GM12874 (cell line): ENCODE data around the gene NTN1.

Experiments
- TF ChIP-seq, protein P1 (sequence below): IDR thresholded peaks from 2 replicates; pipeline ENCODE4 v1.5.1; 2011; ENCODE audit warnings: low read depth, mild to moderate bottlenecking, control low read depth, low read length, moderate library complexity; ENCODE audit not compliant: insufficient read depth

Gene NTN1

DNA sequence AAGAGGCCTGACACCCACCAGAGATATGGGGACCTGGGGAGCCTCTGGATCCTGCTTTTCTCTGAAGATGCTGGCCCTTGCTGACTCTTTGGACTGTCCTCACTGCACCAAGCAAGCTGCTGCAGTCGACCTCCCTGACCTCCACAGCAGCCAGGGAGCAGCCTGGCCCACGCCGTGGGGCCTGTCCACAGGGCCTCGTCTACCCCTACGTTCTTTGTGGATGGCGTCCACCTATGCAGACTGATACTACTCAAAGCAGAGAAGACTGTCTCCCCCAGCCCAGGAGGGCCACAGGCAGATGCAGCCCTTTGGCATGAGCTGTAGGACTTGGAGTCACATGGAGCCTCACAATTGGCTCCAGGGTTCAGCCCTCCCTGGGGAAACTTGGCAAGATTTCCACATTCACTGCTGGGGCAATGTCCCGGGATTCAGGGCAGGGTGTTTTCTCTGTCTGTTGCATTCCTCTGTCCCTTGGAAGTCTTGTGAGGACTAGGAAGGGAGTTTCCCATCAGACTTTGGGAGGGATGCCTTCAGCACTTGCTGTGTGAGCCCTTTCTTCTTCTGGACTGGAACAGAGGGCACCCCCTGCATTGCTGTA lies 152.2 kb downstream of the NTN1 start:
- TF ChIP-seq, protein P1, sequence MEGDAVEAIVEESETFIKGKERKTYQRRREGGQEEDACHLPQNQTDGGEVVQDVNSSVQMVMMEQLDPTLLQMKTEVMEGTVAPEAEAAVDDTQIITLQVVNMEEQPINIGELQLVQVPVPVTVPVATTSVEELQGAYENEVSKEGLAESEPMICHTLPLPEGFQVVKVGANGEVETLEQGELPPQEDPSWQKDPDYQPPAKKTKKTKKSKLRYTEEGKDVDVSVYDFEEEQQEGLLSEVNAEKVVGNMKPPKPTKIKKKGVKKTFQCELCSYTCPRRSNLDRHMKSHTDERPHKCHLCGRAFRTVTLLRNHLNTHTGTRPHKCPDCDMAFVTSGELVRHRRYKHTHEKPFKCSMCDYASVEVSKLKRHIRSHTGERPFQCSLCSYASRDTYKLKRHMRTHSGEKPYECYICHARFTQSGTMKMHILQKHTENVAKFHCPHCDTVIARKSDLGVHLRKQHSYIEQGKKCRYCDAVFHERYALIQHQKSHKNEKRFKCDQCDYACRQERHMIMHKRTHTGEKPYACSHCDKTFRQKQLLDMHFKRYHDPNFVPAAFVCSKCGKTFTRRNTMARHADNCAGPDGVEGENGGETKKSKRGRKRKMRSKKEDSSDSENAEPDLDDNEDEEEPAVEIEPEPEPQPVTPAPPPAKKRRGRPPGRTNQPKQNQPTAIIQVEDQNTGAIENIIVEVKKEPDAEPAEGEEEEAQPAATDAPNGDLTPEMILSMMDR = no peak

DNA sequence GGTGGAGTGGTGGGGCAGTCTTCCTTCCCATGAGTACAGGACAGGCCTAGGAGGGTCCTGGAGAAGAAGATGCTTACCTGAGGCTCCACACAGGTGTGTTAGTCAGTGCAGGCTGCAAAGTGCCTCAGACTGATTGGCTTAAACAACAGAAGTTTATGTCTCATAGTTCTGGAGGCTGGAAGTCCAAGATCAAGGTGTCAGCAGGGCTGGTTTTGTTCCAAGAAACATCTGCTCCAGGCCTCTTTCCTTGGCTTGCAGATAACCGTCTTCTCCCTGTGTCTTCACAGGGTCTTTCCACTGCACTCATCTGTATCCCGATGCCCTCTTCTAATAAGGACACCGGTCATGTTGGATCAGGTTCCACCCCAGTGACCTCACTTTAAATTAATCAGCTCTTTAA lies 153.0 kb downstream of the NTN1 start:
- TF ChIP-seq, protein P1 = no peak

DNA sequence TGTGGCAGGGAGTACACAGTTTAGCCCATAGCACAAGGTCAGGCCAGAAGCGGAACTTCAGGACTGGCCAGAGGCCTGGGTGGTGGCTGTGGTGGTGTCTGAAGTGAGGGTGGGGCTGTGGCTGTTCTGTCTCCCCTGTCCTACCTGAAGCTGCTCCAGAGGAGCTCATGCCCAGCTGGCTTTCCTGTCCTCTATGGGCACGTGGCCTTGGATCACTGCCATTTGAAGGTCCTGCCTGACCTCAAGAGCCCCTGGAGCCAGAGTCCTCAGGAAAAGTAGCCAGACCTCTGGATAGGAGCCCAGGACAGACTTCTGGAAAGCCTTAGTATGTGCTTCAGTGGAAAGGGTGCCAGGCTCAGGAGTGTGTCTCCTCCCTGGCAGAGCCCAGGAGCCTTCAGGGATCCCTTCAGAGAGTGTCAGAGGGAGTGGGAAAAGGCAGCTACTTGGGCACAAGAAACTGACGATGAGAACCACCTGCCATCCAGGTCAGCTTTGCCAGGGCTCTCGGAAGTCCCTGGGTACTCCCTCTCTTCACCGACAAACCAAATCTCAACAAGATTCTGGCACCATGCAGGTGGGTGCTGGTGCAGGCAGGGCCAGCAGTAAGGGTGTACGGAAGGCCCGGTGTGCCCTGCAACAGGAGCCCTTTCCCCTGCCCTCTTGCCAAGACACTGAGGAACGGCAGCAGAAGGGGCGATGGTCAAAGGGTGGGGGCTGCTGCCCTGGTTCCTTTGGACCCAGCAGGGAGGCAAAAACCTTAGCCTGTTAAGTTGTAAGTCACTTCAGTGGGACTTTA lies 153.7 kb downstream of the NTN1 start:
- TF ChIP-seq, protein P1 = no peak

DNA sequence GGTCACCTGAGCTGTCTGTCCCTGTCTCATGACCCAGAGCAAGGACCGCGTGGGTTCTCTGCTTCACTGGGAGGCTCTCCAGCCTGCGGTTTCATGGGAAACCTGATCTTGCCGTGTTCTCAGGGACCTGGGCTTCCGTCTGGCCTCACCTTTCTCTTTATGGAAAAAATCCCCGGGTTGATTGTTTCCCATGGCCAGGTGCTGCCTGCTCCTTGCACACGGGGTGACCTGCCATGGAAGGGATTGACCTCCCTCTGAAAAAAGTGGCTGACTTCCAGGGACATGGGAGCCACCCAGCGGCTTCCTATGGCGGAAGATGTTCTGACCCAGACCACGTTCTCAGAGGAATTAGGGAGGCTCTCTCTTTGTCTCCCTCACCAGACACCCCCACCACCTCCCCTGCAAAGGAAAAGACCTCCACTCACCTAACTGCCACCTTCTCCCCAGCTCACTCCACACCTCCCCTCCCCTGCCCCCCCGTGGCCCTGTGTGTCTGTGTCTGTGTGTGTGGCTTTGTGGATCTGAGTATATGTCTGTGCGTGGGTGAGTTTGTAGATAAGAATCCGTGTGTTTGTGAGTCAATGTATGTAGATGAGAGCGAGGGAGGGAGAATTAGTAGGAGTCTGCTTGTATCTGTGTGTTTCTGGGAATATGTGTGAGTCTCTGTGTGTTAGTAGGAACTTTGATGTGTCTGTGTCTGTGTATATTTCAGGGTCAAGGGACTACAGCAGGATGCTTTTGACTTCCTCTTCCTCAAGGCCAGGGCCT lies 154.6 kb downstream of the NTN1 start:
- TF ChIP-seq, protein P1 = no peak

DNA sequence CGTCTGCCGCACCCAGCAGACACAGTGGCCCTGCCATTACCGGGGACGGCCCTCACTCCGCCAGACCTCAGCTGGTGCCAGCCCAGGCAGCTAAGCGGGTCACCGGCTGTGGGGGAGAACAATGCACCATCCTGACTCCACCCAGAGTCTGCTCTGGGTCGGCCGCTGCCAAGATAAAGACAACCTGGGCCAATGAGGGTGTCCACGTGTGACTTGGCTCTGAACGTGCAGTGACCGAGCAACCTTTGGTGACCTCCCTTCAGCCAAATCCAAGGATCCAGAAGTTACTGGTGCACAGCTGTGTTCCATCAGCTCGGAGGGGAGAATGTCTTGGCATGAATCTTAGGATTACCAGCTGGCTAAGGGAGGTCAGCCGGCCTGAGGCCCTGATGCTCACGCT lies 155.9 kb downstream of the NTN1 start:
- TF ChIP-seq, protein P1 = no peak

DNA sequence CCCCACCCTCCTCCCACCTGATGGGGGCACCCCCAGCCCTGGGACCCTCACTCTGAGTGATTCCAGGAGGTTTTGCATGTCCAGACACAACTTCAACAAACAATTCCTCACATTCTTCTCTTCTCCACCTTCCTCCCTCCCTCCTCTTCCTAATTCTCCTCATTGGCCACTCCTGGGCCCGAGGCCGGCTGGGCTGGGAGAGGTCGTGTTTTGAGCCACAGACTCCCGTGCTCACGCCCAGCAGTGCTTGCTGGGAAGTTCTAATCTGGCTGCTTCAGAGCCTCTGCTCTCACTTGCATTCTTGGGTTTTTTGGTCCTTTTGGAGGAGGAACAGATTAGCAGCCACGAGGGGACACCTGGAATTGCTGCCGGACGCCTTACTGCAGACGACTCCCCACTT lies 157.0 kb downstream of the NTN1 start:
- TF ChIP-seq, protein P1 = no peak

DNA sequence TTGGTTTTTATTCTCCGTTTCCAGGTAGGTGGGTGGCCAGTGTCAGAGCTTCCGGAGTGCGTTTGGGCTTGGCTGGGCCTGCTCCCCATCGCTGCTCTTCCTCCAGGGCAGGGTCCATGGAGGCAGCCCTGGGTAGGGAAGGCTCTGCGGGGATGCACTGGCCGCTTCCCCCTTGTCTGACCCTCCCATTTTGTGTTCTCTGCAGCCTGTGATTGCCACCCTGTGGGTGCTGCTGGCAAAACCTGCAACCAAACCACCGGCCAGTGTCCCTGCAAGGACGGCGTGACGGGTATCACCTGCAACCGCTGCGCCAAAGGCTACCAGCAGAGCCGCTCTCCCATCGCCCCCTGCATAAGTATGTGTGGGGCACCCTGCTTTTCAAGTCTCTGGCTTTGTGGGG lies 158.3 kb downstream of the NTN1 start:
- TF ChIP-seq, protein P1 = no peak
